Stimulated activated CD8-positive, alpha-beta memory T cell treated with anti-CD3 and anti-CD28 coated beads, Interleukin-2, amount 100 ng/mL, for 48 hours (primary cell): ENCODE measurements around the gene CASK.

Experiments used
- DNase-seq, 2 donors: peaks; one replicate each; pipeline ENCODE4 v3.0.0-alpha.2; 2020; ENCODE audit warnings: low read depth in 2 of 2

CASK gene

GRCh38 chrX:41473936-41474725 lies 449.2 kb downstream of the CASK start:
- DNase-seq: no peak

GRCh38 chrX:41472231-41472815 lies 451.0 kb downstream of the CASK start:
- no peak for DNase-seq

DNA sequence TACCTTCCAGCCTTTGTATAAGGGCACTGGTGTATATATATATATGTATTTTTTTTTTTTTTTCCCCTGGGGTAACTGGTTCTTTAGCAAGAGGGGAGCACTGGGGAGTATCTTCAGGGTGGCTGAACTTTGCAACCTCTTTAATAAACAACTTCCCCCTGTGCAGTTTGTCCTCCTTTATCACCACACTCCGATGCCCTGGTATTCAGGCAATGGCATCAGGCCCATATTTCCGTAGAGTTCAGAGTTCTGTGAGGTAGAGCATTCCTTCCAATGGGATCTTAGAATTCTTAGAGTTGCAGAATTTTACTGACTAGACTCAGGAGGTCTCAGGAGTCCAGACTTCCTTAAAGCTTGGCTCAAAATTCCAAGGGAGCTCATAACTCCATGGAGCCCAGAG lies 451.6 kb downstream of the CASK start:
- DNase-seq: no peak

GRCh38 chrX:41470706-41471105 lies 452.6 kb downstream of the CASK start:
- no peak for DNase-seq

- DNase-seq: no peak
Measured at GRCh38 chrX:41468647-41469323, 454.6 kb downstream of the CASK start.
